Measurements from ENCODE around the gene EDEM2.
"Not testable (repeated sequence)": the region's sequence is repeated elsewhere in the genome, so short reads cannot be mapped to it uniquely, and the experiment has no call there.

The EDEM2 gene

GRCh38 chr20:35087355-35087754 is 59.8 kb downstream of the EDEM2 start:
- no peak for DNase-seq (ENCODE audit: low spot score)

GRCh38 chr20:35085477-35086225 is 61.5 kb downstream of the EDEM2 start:
- DNase-seq (ENCODE audit: low spot score) = no peak

- no peak for DNase-seq (ENCODE audit: low spot score)
Measured at GRCh38 chr20:35084998-35085397, 62.1 kb downstream of the EDEM2 start.

GRCh38 chr20:35080348-35080642 is 66.8 kb downstream of the EDEM2 start:
- not testable (repeated sequence) for DNase-seq (ENCODE audit: low spot score)

- no peak for DNase-seq (ENCODE audit: low spot score)
Measured at GRCh38 chr20:35079472-35080347, 67.4 kb downstream of the EDEM2 start.

GRCh38 chr20:35077872-35078271 is 69.3 kb downstream of the EDEM2 start:
- DNase-seq (ENCODE audit: low spot score) = no peak

GRCh38 chr20:35077341-35077740 is 69.8 kb downstream of the EDEM2 start:
- no peak for DNase-seq (ENCODE audit: low spot score)

- not testable (repeated sequence) for DNase-seq (ENCODE audit: low spot score)
Measured at GRCh38 chr20:35071436-35072153, 75.5 kb downstream of the EDEM2 start.

GRCh38 chr20:35066194-35066593 is 80.9 kb downstream of the EDEM2 start:
- DNase-seq (ENCODE audit: low spot score) = no peak

All from GM03348 (cell line).